DMS53 (cell line): ENCODE measurements around the gene ELK4.

Experiments
- DNase-seq: peaks from one replicate; lab custom pipeline; 2025; lab: John Stamatoyannopoulos, UW

ELK4 gene

GRCh38 chr1:205595861-205596260 lies 36.0 kb downstream of the ELK4 start:
- DNase-seq: no peak

GRCh38 chr1:205595435-205595834 lies 36.4 kb downstream of the ELK4 start:
- DNase-seq: no peak

GRCh38 chr1:205594846-205595245 lies 37.0 kb downstream of the ELK4 start:
- no peak for DNase-seq

GRCh38 chr1:205593967-205594366 lies 37.8 kb downstream of the ELK4 start:
- DNase-seq: no peak

GRCh38 chr1:205593532-205593931 lies 38.3 kb downstream of the ELK4 start:
- DNase-seq: no peak

GRCh38 chr1:205592443-205593003 lies 39.3 kb downstream of the ELK4 start:
- no peak for DNase-seq

GRCh38 chr1:205591522-205592351 lies 40.1 kb downstream of the ELK4 start:
- peak; percentile 94 for DNase-seq

- no peak for DNase-seq
These were observed 40.9 kb downstream of the ELK4 start for GRCh38 chr1:205590777-205591513.

GRCh38 chr1:205590457-205590768 lies 41.4 kb downstream of the ELK4 start:
- DNase-seq: no peak

- no peak for DNase-seq
These were observed 42.0 kb downstream of the ELK4 start for GRCh38 chr1:205589618-205590456.

GRCh38 chr1:205589046-205589445 lies 42.8 kb downstream of the ELK4 start:
- no peak for DNase-seq

GRCh38 chr1:205588636-205589035 lies 43.2 kb downstream of the ELK4 start:
- peak; percentile 43 for DNase-seq

- no peak for DNase-seq
These were observed 44.2 kb downstream of the ELK4 start for GRCh38 chr1:205587581-205587980.

GRCh38 chr1:205585835-205586785 lies 45.7 kb downstream of the ELK4 start:
- DNase-seq: no peak

- DNase-seq: no peak
These were observed 46.5 kb downstream of the ELK4 start for GRCh38 chr1:205585169-205585834.

GRCh38 chr1:205584732-205585131 lies 47.1 kb downstream of the ELK4 start:
- DNase-seq: no peak

GRCh38 chr1:205583461-205584130 lies 48.2 kb downstream of the ELK4 start:
- no peak for DNase-seq

- DNase-seq: peak; percentile 48
These were observed 49.1 kb downstream of the ELK4 start for GRCh38 chr1:205582471-205583291.

GRCh38 chr1:205582046-205582445 lies 49.8 kb downstream of the ELK4 start:
- peak; percentile 48 for DNase-seq
